NB4 (cell line): ENCODE results near the gene SHC1.

Source experiments
- DNase-seq: peaks from one replicate; pipeline ENCODE4 v3.0.0; 2010; ENCODE audit warnings: low read depth
- H3K4me3 ChIP-seq: one replicate; pipeline ENCODE4 v1.5.1; 2011; ENCODE audit warnings: mild to moderate bottlenecking, low read depth, low read length, moderate library complexity
- MYC ChIP-seq: IDR thresholded peaks from 2 replicates; pipeline ENCODE4 v1.6.1; 2011; ENCODE audit warnings: low read depth, low read length
- POLR2A ChIP-seq: IDR thresholded peaks from 2 replicates; pipeline ENCODE4 v1.6.1; 2011; ENCODE audit warnings: mild to moderate bottlenecking; ENCODE audit not compliant: insufficient read length; ENCODE audit errors: extremely low read depth
- TF ChIP-seq, protein P1 (sequence below): IDR thresholded peaks from one replicate; pipeline ENCODE4 v1.5.1; 2012; ENCODE audit warnings: low read depth, low read length
- TF ChIP-seq, protein P2 (sequence below): IDR thresholded peaks from 2 replicates; pipeline ENCODE4 v1.6.1; 2011; ENCODE audit warnings: low read depth, low read length

The SHC1 gene

GRCh38 chr1:154970631-154971340 lies at the start of gene SHC1:
SHC1 (minus strand) TSS chr1:154970747; CDS start chr1:154970526, 221 bp downstream.
- peak; percentile 47 for TF ChIP-seq POLR2A
- TF ChIP-seq, protein P1, sequence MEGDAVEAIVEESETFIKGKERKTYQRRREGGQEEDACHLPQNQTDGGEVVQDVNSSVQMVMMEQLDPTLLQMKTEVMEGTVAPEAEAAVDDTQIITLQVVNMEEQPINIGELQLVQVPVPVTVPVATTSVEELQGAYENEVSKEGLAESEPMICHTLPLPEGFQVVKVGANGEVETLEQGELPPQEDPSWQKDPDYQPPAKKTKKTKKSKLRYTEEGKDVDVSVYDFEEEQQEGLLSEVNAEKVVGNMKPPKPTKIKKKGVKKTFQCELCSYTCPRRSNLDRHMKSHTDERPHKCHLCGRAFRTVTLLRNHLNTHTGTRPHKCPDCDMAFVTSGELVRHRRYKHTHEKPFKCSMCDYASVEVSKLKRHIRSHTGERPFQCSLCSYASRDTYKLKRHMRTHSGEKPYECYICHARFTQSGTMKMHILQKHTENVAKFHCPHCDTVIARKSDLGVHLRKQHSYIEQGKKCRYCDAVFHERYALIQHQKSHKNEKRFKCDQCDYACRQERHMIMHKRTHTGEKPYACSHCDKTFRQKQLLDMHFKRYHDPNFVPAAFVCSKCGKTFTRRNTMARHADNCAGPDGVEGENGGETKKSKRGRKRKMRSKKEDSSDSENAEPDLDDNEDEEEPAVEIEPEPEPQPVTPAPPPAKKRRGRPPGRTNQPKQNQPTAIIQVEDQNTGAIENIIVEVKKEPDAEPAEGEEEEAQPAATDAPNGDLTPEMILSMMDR: no peak
- DNase-seq: peak; percentile 68
- H3K4me3 ChIP-seq: peak within 1 kb of the TSS; percentile 3

DNA sequence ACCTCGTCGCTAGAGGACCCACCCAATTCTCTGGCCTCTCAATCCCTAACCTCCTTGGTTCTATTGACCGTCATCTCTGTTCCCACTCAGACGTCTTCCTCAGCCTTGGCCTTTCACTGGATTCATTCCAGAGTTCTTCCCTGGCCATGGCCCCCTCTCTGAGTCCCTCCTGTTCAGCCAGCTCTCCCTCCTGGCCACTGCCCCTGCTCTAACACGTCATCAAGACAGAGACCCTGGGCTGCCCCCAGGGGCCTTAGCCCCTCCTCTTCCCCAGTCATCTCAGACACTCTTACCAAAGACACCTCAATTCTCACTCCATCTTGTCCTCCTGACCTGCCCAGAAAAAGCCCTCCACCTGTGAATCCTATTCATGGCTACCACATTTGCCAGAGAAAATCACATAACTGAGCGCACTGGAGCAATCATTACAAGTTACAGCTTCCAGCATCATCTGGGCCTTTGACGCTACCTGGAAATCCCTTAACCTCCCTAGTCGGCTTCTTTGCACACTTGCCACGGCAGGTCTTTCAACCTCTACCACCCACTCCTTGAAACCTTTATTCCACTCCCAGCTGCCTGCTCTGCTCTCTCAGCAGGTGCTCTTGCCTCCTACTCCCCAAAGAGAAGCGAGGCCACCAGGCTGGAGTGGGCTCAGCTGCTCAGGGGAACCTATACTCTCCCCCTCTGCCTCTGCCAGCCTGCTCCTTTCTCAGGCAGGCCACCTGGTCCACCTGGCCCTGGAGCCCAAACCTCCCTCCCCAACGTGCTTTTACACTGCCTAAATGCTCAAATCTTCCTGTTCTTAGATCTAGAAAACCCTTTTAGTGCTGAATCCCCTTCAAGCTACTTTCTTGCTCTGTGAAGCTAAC lies 49.1 kb upstream of the SHC1 start:
- DNase-seq: no peak
- H3K4me3 ChIP-seq: no peak overlapping the region
- TF ChIP-seq POLR2A (no peak), MYC (no peak)
- TF ChIP-seq, protein P1: no peak
- TF ChIP-seq, protein P2, sequence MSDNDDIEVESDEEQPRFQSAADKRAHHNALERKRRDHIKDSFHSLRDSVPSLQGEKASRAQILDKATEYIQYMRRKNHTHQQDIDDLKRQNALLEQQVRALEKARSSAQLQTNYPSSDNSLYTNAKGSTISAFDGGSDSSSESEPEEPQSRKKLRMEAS: no peak

DNA sequence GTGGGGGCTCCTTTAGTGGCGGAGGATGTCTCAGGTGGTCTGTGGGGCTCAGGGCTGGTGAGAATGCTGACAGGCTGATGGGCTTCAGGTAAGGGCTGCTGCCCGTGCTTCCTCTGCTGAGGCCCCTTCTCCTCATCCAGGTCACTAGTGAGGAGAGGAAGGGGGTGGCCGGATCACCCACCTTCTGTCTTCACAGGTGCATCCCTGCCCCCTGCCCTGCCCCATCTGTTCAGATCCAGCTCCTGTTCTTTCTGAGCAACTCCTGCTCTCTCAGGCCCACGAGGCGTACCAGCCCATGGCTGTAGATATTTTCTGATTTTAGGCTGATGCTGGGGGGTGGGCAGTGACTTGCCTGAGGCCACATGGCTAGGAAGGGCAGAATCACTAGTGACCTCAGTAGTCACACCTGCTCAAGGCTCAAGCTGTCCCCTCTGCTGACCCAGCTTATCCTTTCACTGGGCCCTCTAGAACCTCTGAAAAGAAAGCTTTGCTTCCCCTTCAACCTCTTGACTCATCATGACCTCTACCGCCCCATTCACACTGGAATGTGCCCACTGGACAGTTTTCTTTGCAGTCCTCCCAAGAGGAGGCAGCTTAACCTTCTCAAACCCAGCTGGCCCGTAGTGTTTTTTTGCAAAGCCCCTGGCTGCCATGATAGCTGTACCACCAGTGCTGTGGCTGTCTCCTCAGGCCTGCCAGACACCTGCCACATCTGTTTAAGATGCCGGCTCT lies 48.2 kb upstream of the SHC1 start:
- TF ChIP-seq MYC: no peak
- TF ChIP-seq POLR2A: no peak
- TF ChIP-seq, protein P1: no peak
- TF ChIP-seq, protein P2: no peak
- no peak overlapping the region for H3K4me3 ChIP-seq
- no peak for DNase-seq

DNA sequence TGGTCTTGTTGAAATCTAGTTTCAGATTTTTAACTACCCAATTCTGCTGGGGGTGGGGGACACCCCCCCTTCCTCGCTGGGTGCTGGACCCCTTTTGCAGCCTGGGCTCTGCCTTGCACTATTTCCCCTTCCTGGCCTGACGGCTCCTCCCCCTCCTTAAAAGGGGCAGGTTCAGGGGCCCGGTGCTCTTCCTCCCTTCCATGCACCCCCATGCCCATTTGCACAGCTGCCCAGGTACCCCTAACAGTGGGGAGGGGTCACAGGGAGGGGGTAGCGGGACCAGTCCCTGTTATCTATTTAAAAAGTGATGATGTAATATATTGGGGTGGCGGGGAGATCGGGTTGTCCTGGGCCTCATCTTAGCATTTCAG lies 47.4 kb upstream of the SHC1 start:
- DNase-seq: no peak
- H3K4me3 ChIP-seq: peak overlapping the region; percentile 46
- peak; percentile 15 for TF ChIP-seq POLR2A
- TF ChIP-seq, protein P2: no peak

DNA sequence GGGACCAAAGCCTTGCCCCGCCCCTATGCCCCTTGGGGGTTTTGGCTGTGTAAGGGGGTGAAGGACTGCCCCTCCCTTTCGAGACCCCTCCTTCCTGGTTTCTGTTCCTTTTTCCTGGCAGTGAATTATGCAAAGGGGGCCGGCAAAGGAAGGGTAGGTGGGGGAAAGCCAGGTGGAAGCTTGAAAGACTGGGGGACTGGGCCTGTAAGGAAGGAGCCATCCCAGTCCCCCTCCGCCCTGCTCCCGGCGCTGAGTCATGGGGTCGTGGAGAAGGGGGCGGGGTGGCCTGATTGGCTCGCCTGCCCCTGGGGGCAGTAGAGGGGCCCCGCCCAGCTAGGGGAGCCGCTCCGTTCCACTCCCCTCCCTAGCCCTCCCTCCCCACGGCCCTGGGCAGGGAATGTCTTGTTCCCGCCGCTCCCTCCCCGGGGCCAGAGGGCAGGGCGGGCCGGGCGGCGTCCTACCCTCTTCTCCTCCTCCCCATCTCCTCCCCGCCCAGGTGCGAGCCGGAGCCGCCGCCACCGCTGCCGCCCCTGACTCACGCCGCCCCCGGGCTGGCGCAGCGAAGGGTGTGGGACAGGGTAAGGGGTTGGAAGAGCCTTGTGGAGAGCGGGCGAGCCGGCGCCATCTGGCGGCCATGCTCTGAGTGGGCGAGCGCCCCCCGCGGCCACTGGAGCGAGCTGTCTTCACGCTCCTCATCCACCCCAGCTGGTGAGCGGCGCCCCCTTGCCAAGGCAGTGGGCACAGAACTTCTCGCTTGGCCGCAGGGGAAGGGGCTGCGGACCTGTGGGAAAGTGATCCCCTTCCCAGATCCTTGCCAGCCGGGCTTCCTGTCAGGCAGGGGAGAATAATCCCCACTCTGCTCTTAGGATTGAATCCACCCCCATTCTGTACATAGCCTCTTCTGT lies 46.7 kb upstream of the SHC1 start:
- peak overlapping the region; percentile 46 for H3K4me3 ChIP-seq
- peak; percentile 95 for DNase-seq
- TF ChIP-seq MYC: no peak
- TF ChIP-seq, protein P2: peak; percentile 65; the same call in 1 of the 2 replicates
- TF ChIP-seq, protein P1: peak; percentile 99
